ENCODE measurements around the gene EBPL.

GRCh38 chr13:49643035-49643646, 48.1 kb downstream of the EBPL start:
- TF ChIP-seq TSHZ2 (CRISPR knock-in tag; IDR thresholded peaks at IDR 0.05) (no peak), ARNTL (CRISPR knock-in tag; IDR thresholded peaks at IDR 0.05; ENCODE audit: borderline replicate concordance, low read depth) (no peak)

Measured in SK-N-SH treated with all-trans-retinoic acid at 6 μM for 48 hours (cell line).